ENCODE results near the gene CR1L.

- TF ChIP-seq CTCF (IDR thresholded peaks at IDR 0.05), result no peak
- no peak for TF ChIP-seq POLR2AphosphoS5 (IDR thresholded peaks at IDR 0.05; ENCODE audit: low read depth, low read length)
- TF ChIP-seq SIN3A (IDR thresholded peaks at IDR 0.05; ENCODE audit: borderline replicate concordance, insufficient read depth, low read depth, low read length), result no peak
- TF ChIP-seq REST (IDR thresholded peaks at IDR 0.05; ENCODE audit: insufficient read depth in 1 of 2, low read depth in 2 of 2, low read length in 1 of 2), result no peak
- no peak for TF ChIP-seq TCF7L2 (IDR thresholded peaks at IDR 0.05; ENCODE audit: low read depth, low read length)
Measured at GRCh38 chr1:207626972-207627337, 18.0 kb upstream of the CR1L start.
